SU-DHL-6 (cell line): Measurements from ENCODE around the gene KCNH1.

Experiments used
- EZH2phosphoT487 ChIP-seq: fragments of 200-600 bp; sonication (generic), shearing (Covaris generic); conservative IDR thresholded peaks from 2 replicates; pipeline ENCODE4 v1.6.1; 2018; ENCODE audit warnings: mild to moderate bottlenecking, antibody characterized with exemption, low read length, moderate library complexity, mixed read lengths
- TF ChIP-seq, protein P1 (sequence below): fragments of 200-600 bp; sonication (generic); IDR thresholded peaks from one replicate; pipeline ENCODE4 v1.5.1; 2017; ENCODE audit warnings: antibody characterized with exemption, mild to moderate bottlenecking, low read length, moderate library complexity; ENCODE audit not compliant: insufficient read depth, poor library complexity, severe bottlenecking

DNA sequence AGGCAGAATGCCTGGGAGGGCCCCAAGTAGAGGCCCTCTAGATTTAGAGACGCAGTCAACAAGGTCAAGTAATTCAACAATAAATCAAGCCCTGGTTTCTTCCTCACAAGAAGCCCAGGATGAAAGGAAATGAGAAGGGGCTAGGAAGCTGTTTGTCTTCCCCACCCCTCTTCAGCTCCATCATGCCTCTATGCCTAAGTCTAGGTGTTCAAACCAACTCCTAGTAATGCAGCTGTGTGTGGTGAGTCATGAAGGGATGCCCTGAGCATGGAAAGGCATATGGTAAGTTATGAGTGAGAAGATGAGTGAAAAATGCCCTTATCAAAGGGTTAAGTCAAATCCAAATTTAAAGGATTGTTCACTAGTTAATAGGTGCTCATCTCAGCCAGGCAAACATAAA lies 339.5 kb downstream of the KCNH1 start:
- TF ChIP-seq, protein P1, sequence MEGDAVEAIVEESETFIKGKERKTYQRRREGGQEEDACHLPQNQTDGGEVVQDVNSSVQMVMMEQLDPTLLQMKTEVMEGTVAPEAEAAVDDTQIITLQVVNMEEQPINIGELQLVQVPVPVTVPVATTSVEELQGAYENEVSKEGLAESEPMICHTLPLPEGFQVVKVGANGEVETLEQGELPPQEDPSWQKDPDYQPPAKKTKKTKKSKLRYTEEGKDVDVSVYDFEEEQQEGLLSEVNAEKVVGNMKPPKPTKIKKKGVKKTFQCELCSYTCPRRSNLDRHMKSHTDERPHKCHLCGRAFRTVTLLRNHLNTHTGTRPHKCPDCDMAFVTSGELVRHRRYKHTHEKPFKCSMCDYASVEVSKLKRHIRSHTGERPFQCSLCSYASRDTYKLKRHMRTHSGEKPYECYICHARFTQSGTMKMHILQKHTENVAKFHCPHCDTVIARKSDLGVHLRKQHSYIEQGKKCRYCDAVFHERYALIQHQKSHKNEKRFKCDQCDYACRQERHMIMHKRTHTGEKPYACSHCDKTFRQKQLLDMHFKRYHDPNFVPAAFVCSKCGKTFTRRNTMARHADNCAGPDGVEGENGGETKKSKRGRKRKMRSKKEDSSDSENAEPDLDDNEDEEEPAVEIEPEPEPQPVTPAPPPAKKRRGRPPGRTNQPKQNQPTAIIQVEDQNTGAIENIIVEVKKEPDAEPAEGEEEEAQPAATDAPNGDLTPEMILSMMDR: no peak
- TF ChIP-seq EZH2phosphoT487: no peak
